ENCODE measurements around the gene ARHGAP24. TPM values are rescaled to one million over a fixed set of nuclear protein-coding genes. Genes with fewer than 3 reads are reported as not detected.

Gene ARHGAP24
- polyA plus RNA-seq, 1 of the 3 experiments (the other 2 are of a cell fraction) = 1.4 TPM

- no peaks in the 10 kb centered on the region for H4K20me1 ChIP-seq (ENCODE audit: insufficient read depth)
- no peaks in the 10 kb centered on the region for H3K4me1 ChIP-seq (ENCODE audit: control insufficient read depth in 1 of 2, insufficient read depth in 2 of 2, low read depth in 1 of 2, low read length in 1 of 2)
- no peak for DNase-seq
- H3K9me2 ChIP-seq = no peaks in the 10 kb centered on the region
- no peak overlapping the region for H2AFZ ChIP-seq (ENCODE audit: low read depth)
- no peak for TF ChIP-seq ZBTB33 (IDR thresholded peaks at IDR 0.05; ENCODE audit: borderline replicate concordance, low read depth)
- TF ChIP-seq USF2 (IDR thresholded peaks at IDR 0.05; ENCODE audit: borderline replicate concordance, low read depth, low read length) = no peak
- no peak for TF ChIP-seq FOXJ3 (CRISPR knock-in tag; IDR thresholded peaks at IDR 0.05)
- TF ChIP-seq FOSL2 (IDR thresholded peaks at IDR 0.05; ENCODE audit: borderline replicate concordance, low read depth) = no peak
- TF ChIP-seq TCF12 (IDR thresholded peaks at IDR 0.05) = no peak
- CTCF ChIA-PET = no interaction called here
- H3K4me3 ChIP-seq (ENCODE audit: low read depth in 2 of 2, low read length in 1 of 2) = no peak overlapping the region
- H3K27ac ChIP-seq (ENCODE audit: low read depth in 2 of 2, low read length in 1 of 2) = no peak overlapping the region
- H3K4me2 ChIP-seq = no peak overlapping the region
- POLR2A ChIA-PET = no interaction called here
- H3K9me3 ChIP-seq = no peaks in the 10 kb centered on the region
- no peaks in the 10 kb centered on the region for H3F3A ChIP-seq (replicated peaks; ENCODE audit: insufficient read depth)
- H3K36me3 ChIP-seq (replicated peaks in 1 of 2; ENCODE audit: control insufficient read depth in 1 of 2, insufficient read depth in 2 of 2, low read length in 1 of 2) = no peaks in the 10 kb centered on the region
- WGBS (ENCODE audit: low lambda C conversion rate) = 32% methylated on average over 2 of the region's 2 CpGs
- H3K79me2 ChIP-seq (ENCODE audit: insufficient read depth) = no peaks in the 10 kb centered on the region; the same call in 1 of the 2 replicates
- no peaks in the 10 kb centered on the region for H3K27me3 ChIP-seq (ENCODE audit: insufficient read depth)
- no peak overlapping the region for H3K9ac ChIP-seq
Observed at GRCh38 chr4:85905761-85906160, 430.8 kb downstream of the ARHGAP24 start.

GRCh38 chr4:85907001-85907400 lies 432.1 kb downstream of the ARHGAP24 start:
- Histone ChIP-seq H3F3A (replicated peaks; ENCODE audit: insufficient read depth) (no peaks in the 10 kb centered on the region), H2AFZ (ENCODE audit: low read depth) (no peak overlapping the region), H3K4me2 (no peak overlapping the region), H3K27ac (ENCODE audit: low read depth in 2 of 2, low read length in 1 of 2) (no peak overlapping the region), H3K9me3 (no peaks in the 10 kb centered on the region), H4K20me1 (ENCODE audit: insufficient read depth) (no peaks in the 10 kb centered on the region), H3K4me1 (ENCODE audit: control insufficient read depth in 1 of 2, insufficient read depth in 2 of 2, low read depth in 1 of 2, low read length in 1 of 2) (no peaks in the 10 kb centered on the region), H3K9ac (no peak overlapping the region), H3K27me3 (ENCODE audit: insufficient read depth) (no peaks in the 10 kb centered on the region), H3K79me2 (ENCODE audit: insufficient read depth) (no peaks in the 10 kb centered on the region; the same call in 1 of the 2 replicates), H3K9me2 (no peaks in the 10 kb centered on the region), H3K36me3 (replicated peaks in 1 of 2; ENCODE audit: control insufficient read depth in 1 of 2, insufficient read depth in 2 of 2, low read length in 1 of 2) (no peaks in the 10 kb centered on the region), H3K4me3 (ENCODE audit: low read depth in 2 of 2, low read length in 1 of 2) (no peak overlapping the region)
- ChIA-PET CTCF (interaction anchor here (0.9 to 1.2 kb wide), 2 partner anchors 110 to 136 kb away, joined by 3 to 4 read pairs; no protein-coding TSS in a partner anchor), POLR2A (no interaction called here)
- WGBS (ENCODE audit: low lambda C conversion rate) = 78% methylated on average over 2 of the region's 2 CpGs
- TF ChIP-seq TAF1 (IDR thresholded peaks at IDR 0.05; ENCODE audit: borderline replicate concordance, low read depth, low read length) (no peak), USF2 (IDR thresholded peaks at IDR 0.05; ENCODE audit: borderline replicate concordance, low read depth, low read length) (no peak), CHD2 (IDR thresholded peaks at IDR 0.05; ENCODE audit: low read length, partially characterized antibody) (no peak), NFIC (IDR thresholded peaks at IDR 0.05; ENCODE audit: borderline replicate concordance) (no peak), YY1 (IDR thresholded peaks at IDR 0.05; ENCODE audit: low read depth) (no peak), POLR2AphosphoS5 (IDR thresholded peaks at IDR 0.05; ENCODE audit: low read depth, low read length) (no peak), IRF3 (IDR thresholded peaks at IDR 0.05; ENCODE audit: low read depth, low read length) (no peak)
- DNase-seq = no peak

Data from SK-N-SH (cell line).